Coronary artery (tissue), 2 donors: ENCODE results near the gene PARVA.

Experiments
- DNase-seq: peaks from one replicate; pipeline ENCODE4 v3.0.0-alpha.2; 2017; ENCODE audit warnings: low spot score
- H3K27ac ChIP-seq, 2 donors: fragments of 200-600 bp; sonication (generic); one replicate each; pipeline ENCODE4 v1.5.1; 2016 to 2019
- H3K4me3 ChIP-seq: fragments of 200-600 bp; sonication (generic); 2 replicates; pipeline ENCODE4 v1.5.1; 2016; ENCODE audit warnings: mild to moderate bottlenecking, moderate library complexity
- CTCF ChIP-seq: fragments of 200-600 bp; sonication (generic); IDR thresholded peaks from one replicate; pipeline ENCODE4 v1.5.1; 2019; ENCODE audit warnings: antibody characterized with exemption

Gene PARVA

GRCh38 chr11:12420040-12420439 is 42.7 kb downstream of the PARVA start:
- TF ChIP-seq CTCF: no peak
- H3K4me3 ChIP-seq: no peak overlapping the region
- no peak for DNase-seq
- no peak overlapping the region for H3K27ac ChIP-seq

GRCh38 chr11:12420706-12421105 is 43.3 kb downstream of the PARVA start:
- DNase-seq: no peak
- no peak overlapping the region for H3K27ac ChIP-seq
- TF ChIP-seq CTCF: no peak
- H3K4me3 ChIP-seq: no peak overlapping the region

- no peak overlapping the region for H3K4me3 ChIP-seq
Observed at GRCh38 chr11:12421386-12421785, 44.0 kb downstream of the PARVA start.

GRCh38 chr11:12426176-12426575 is 48.8 kb downstream of the PARVA start:
- no peak overlapping the region for H3K4me3 ChIP-seq
- no peak for DNase-seq
- no peak for TF ChIP-seq CTCF
- H3K27ac ChIP-seq: no peak overlapping the region

More at GRCh38 chr11:12421386-12421785, 44.0 kb downstream of the PARVA start:
- H3K27ac ChIP-seq: no peak overlapping the region
- DNase-seq: no peak
- no peak for TF ChIP-seq CTCF

- DNase-seq: no peak
- no peak for TF ChIP-seq CTCF
- Histone ChIP-seq H3K27ac (no peak overlapping the region), H3K4me3 (no peak overlapping the region)
Observed at GRCh38 chr11:12429155-12429554, 51.8 kb downstream of the PARVA start.

- Histone ChIP-seq H3K4me3 (peak overlapping the region; percentile 19), H3K27ac (peak overlapping the region; percentile 75 to 91)
- no peak for DNase-seq
- no peak for TF ChIP-seq CTCF
Observed at GRCh38 chr11:12430351-12430750, 53.0 kb downstream of the PARVA start.

GRCh38 chr11:12430954-12431595 is 53.7 kb downstream of the PARVA start:
- TF ChIP-seq CTCF: no peak
- Histone ChIP-seq H3K27ac (peak overlapping the region; percentile 75 to 91), H3K4me3 (peak overlapping the region; percentile 19)
- peak; percentile 90 for DNase-seq
